GM12878 (cell line): ENCODE measurements around the gene AARSD1. TPM values are rescaled to one million over a fixed set of nuclear protein-coding genes. Genes with fewer than 3 reads are reported as not detected.

Experiments used
- ATAC-seq: fragments of 200-7000 bp; cut with Tn5 transposase; 3 replicates; pipeline ENCODE4 v1.9.1; 2020; ENCODE audit warnings: mild to moderate bottlenecking, moderate library complexity
- BruUV-seq: library from RNA; stranded (reverse); fragments of 400-500 nt; replicated peaks from 2 replicates; lab custom pipeline; 2021; lab: Mats Ljungman, UMichigan
- CTCF ChIA-PET: fragments of 300-600 bp; sonication (Branson Sonifier 250); formaldehyde crosslinking; extraction: SDS; loops from one replicate; lab custom pipeline; 2021; ENCODE audit warnings: inconsistent platforms; lab: Yijun Ruan, JAX
- POLR2A ChIA-PET: fragments of 350-600 bp; formaldehyde crosslinking; extraction: SDS; loops from one replicate; lab custom pipeline; 2021; ENCODE audit warnings: inconsistent platforms; lab: Charles Lee
- RAD21 ChIA-PET: fragments of 300-600 bp; sonication (Branson Sonifier 250); formaldehyde crosslinking; loops from one replicate; lab custom pipeline; 2023; ENCODE audit warnings: antibody characterized with exemption; ENCODE audit not compliant: unreplicated experiment; lab: Charles Lee
- SMC1A ChIA-PET: fragments of 300-600 bp; sonication (Branson Sonifier 250); formaldehyde crosslinking; loops from one replicate; lab custom pipeline; 2023; ENCODE audit not compliant: unreplicated experiment, uncharacterized antibody; lab: Charles Lee
- DNase-seq: peaks from one replicate; pipeline ENCODE4 v3.0.0-alpha.2; 2011; ENCODE audit warnings: low read depth, low spot score
- FAIRE-seq: peaks from 3 replicates; lab custom pipeline; 2011; peaks lifted over from hg19 to GRCh38; lab: Jason Lieb, UNC
- H2AFZ ChIP-seq: 2 replicates; pipeline ENCODE4 v1.6.0; 2011; ENCODE audit warnings: low read depth, low read length, control low read depth; ENCODE audit not compliant: control insufficient read depth
- H3K27ac ChIP-seq: 2 replicates; pipeline ENCODE4 v1.5.1; 2011; ENCODE audit warnings: control low read depth; ENCODE audit not compliant: control insufficient read depth, insufficient read depth
- H3K27me3 ChIP-seq, 2 experiments: replicated peaks in 1 of 2; 2 replicates each; pipeline versions ENCODE4 v1.6.0 to v1.6.1; 2011; ENCODE audit warnings: low read length in 1 of 2; ENCODE audit not compliant: control insufficient read depth in 2 of 2, insufficient read depth in 2 of 2
- H3K36me3 ChIP-seq, 2 experiments: 2 replicates each; pipeline ENCODE4 v1.5.1; 2011; ENCODE audit warnings: low read length in 1 of 2; ENCODE audit not compliant: control insufficient read depth in 2 of 2, insufficient read depth in 2 of 2
- H3K4me1 ChIP-seq: 2 replicates; pipeline ENCODE4 v1.6.1; 2011; ENCODE audit warnings: mild to moderate bottlenecking, low read length, moderate library complexity, mixed read lengths; ENCODE audit not compliant: control insufficient read depth, insufficient read depth
- H3K4me2 ChIP-seq: 2 replicates; pipeline ENCODE4 v1.6.0; 2011; ENCODE audit warnings: control low read depth; ENCODE audit not compliant: control insufficient read depth, insufficient read depth
- H3K4me3 ChIP-seq: fragments of 200-600 bp; sonication (generic); 2 replicates; pipeline ENCODE4 v1.5.1; 2016
- H3K79me2 ChIP-seq: 2 replicates; pipeline ENCODE4 v1.6.0; 2011; ENCODE audit warnings: low read length; ENCODE audit not compliant: control insufficient read depth, insufficient read depth
- H3K9ac ChIP-seq: 2 replicates; pipeline ENCODE4 v1.8.0; 2011; ENCODE audit warnings: low read length, control low read depth, mixed read lengths; ENCODE audit not compliant: control insufficient read depth, insufficient read depth
- H3K9me3 ChIP-seq: replicated peaks from 3 replicates; pipeline ENCODE4 v1.5.1; 2011; ENCODE audit warnings: mild to moderate bottlenecking, low read length; ENCODE audit not compliant: control insufficient read depth, insufficient read depth
- H4K20me1 ChIP-seq: 2 replicates; pipeline ENCODE4 v1.6.0; 2011; ENCODE audit not compliant: control insufficient read depth, insufficient read depth
- MTA3 ChIP-seq: IDR thresholded peaks from 2 replicates; pipeline ENCODE4 v1.6.1; 2012; ENCODE audit warnings: low read length, inconsistent platforms, borderline replicate concordance
- ZZZ3 ChIP-seq: IDR thresholded peaks from 2 replicates; pipeline ENCODE4 v1.6.1; 2011; ENCODE audit warnings: low read depth; ENCODE audit not compliant: control insufficient read depth, insufficient read length
- WGBS: methylation state at CpG from one replicate; pipeline ENCODE4 v1.1.6; 2016; ENCODE audit warnings: low lambda C conversion rate; ENCODE audit not compliant: insufficient replicate concordance, insufficient coverage; ENCODE audit errors: missing lambda C conversion rate; 5-methylcytosine and 5-hydroxymethylcytosine counted together
- in situ Hi-C: fragments of 300-500 bp; cut with MboI; formaldehyde crosslinking; loops from 9 replicates; pipeline ENCODE4 v1.14.3; 2018; ENCODE audit warnings: mixed read lengths
- intact Hi-C: fragments of 100-400 bp; cut with micrococcal nuclease; formaldehyde crosslinking; loops from one replicate; pipeline ENCODE4 v1.14.2; 2022; ENCODE audit not compliant: unreplicated experiment
- polyA plus RNA-seq, 11 experiments: library from polyadenylated mRNA; depleted of rRNA in 4 of 11; unstranded in 6 of 11; stranded (reverse) in 5 of 11; fragments of >200 nt; fragmentation: Nextera tagmentation in 4 of 11; fragmentation: Illumina TruSeq in 1 of 11; extraction: Ambion mirVana in 4 of 11; extraction: Trizol in 1 of 11; gene quantifications; 1 replicate in 1 of 11; 2 replicates in 10 of 11; pipeline versions ENCODE4 v1.2.1 to v1.2.3, GENCODE V29; 2011 to 2016; ENCODE audit warnings: inconsistent platforms in 2 of 11, missing spikeins in 2 of 11, low read depth in 1 of 11
- total RNA-seq, 4 experiments: library from RNA; depleted of rRNA in 3 of 4; stranded (reverse); fragments of >200 nt in 3 of 4; fragmentation: Illumina TruSeq in 1 of 4; extraction: Trizol in 1 of 4; gene quantifications; 2 replicates each; pipeline versions ENCODE4 v1.2.1 to v1.2.3, GENCODE V29; 2013 to 2021

AARSD1 gene
- total and polyA plus RNA-seq, 10 of the 15 experiments (the other 5 are each of a cell fraction or from before 2014, with no cell fraction given), result 32.2 to 86.2 (median 52.8) TPM

- CTCF ChIA-PET, result interaction anchor here (0.8 to 4.8 kb wide), 15 partner anchors 8 to 805 kb away, joined by 3 to 66 read pairs (median 8); partner anchors contain the start of genes AOC2, BECN1, DHX8 and GHDC
- RAD21 ChIA-PET, result interaction anchor here (1.5 to 2.7 kb wide), 10 partner anchors 9 to 451 kb away, joined by 3 to 31 read pairs (median 7); partner anchors contain the start of genes IFI35, PSMC3IP and VPS25
- Histone ChIP-seq H3K36me3 (peaks cover 8 to 19% of the 10 kb centered on the region in 2 experiments), H3K4me2 (peak overlapping the region; percentile 73), H3K27ac (peak overlapping the region; percentile 82), H3K9ac (peak overlapping the region; percentile 99), H3K79me2 (peaks cover 26% of the 10 kb centered on the region), H3K27me3 (no peaks in the 10 kb centered on the region), H3K9me3 (no peaks in the 10 kb centered on the region), H3K4me1 (peaks cover 3% of the 10 kb centered on the region; the same call in 1 of the 2 replicates), H4K20me1 (no peaks in the 10 kb centered on the region), H2AFZ (no peak overlapping the region), H3K4me3 (peak overlapping the region; percentile 95)
- intact Hi-C loops (loop anchor here (2.0 to 10.0 kb wide), 2 partner anchors 34 to 154 kb away; partner anchors contain the start of genes AARSD1 and AOC2), in situ Hi-C loops (no loop called here)
- DNase-seq (no peak), ATAC-seq (no peak), FAIRE-seq (no peak)
- TF ChIP-seq MTA3 (no peak), ZZZ3 (peak; percentile 2)
- WGBS, result 2% methylated on average over 9 of the region's 10 CpGs
- BruUV-seq, result no TSS peak
- SMC1A ChIA-PET, result interaction anchor here (0.6 to 3.7 kb wide), 7 partner anchors 13 to 744 kb away, joined by 4 to 47 read pairs (median 5); partner anchors contain the start of gene PSME3
- POLR2A ChIA-PET, result interaction anchor here (0.6 to 2.6 kb wide), 6 partner anchors 8 to 314 kb away, joined by 3 to 21 read pairs (median 6); partner anchors contain the start of genes AARSD1, IFI35, PTGES3L and RUNDC1
These were observed 34.8 kb upstream of the AARSD1 start for GRCh38 chr17:42999003-42999525.
